Measurements from ENCODE around the gene EIF4EBP3. TPM values are rescaled to one million over a fixed set of nuclear protein-coding genes. Genes with fewer than 3 reads are reported as not detected.

EIF4EBP3 gene
- total and polyA plus RNA-seq, 2 of the 4 experiments (the other 2 are of a cell fraction), result 0.36 to 2.1 TPM

DNA sequence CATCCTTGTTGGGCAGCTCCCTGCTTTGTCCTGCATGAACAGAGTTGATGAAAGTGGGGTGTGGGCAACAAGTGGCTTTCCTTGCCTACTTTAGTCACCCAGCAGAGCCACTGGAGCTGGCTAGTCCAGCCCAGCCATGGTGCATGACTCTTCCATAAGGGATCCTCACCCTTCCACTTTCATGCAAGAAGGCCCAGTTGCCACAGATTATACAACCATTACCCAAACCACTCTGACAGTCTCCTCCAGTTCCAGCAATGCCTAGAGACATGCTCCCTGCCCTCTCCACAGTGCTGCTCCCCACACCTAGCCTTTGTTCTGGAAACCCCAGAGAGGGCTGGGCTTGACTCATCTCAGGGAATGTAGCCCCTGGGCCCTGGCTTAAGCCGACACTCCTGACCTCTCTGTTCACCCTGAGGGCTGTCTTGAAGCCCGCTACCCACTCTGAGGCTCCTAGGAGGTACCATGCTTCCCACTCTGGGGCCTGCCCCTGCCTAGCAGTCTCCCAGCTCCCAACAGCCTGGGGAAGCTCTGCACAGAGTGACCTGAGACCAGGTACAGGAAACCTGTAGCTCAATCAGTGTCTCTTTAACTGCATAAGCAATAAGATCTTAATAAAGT is 21.1 kb downstream of the EIF4EBP3 start:
- H3K18ac ChIP-seq (ENCODE audit: low read depth, low read length), result no peak overlapping the region
- H2BK20ac ChIP-seq (ENCODE audit: low read depth, low read length), result no peak overlapping the region
- no peak overlapping the region for H3K4ac ChIP-seq (ENCODE audit: low read depth, low read length)
- WGBS, 2 experiments (ENCODE audit: extremely low coverage in 2 of 2, insufficient read length in 1 of 2), result no CpG with 5 or more reads among the region's 2 CpGs
- no peak overlapping the region for H2BK120ac ChIP-seq (ENCODE audit: low read depth, low read length)
- dilution Hi-C loops (cut with HindIII; ENCODE audit: low sequenced_read_pairs, unreplicated experiment), result no loop called here
- H4K5ac ChIP-seq (ENCODE audit: low read depth, low read length), result no peak overlapping the region
- no peak overlapping the region for H2BK5ac ChIP-seq (ENCODE audit: low read depth, low read length, poor library complexity, severe bottlenecking)
- H3K4me2 ChIP-seq (ENCODE audit: low read depth, low read length), result no peak overlapping the region
- no peak overlapping the region for H2AK5ac ChIP-seq (ENCODE audit: low read depth, low read length)
- DNase-seq (no peak), ATAC-seq (ENCODE audit: low read depth) (no peak)
- H3K9ac ChIP-seq (ENCODE audit: low read depth, low read length), result no peak overlapping the region
- no peak overlapping the region for H4K8ac ChIP-seq (ENCODE audit: low read depth in 2 of 2, low read length in 2 of 2)
- H2AFZ ChIP-seq (replicated peaks; ENCODE audit: low read length, poor library complexity), result peak overlapping the region; percentile 46
- CTCF ChIA-PET, result no interaction called here
- in situ Hi-C loops (cut with MboI; ENCODE audit: low sequenced_read_pairs), result no loop called here
- no peak overlapping the region for H2BK15ac ChIP-seq (ENCODE audit: low read depth, low read length)
- H3K4me3 ChIP-seq (ENCODE audit: insufficient read depth, low read depth, low read length), result no peak overlapping the region
- intact Hi-C loops (cut with micrococcal nuclease), result no loop called here
- no peaks in the 10 kb centered on the region for H3K9me3 ChIP-seq (ENCODE audit: control insufficient read depth, insufficient read depth, low read length)
- no TSS peak for BruUV-seq (replicated peaks)
- no peak overlapping the region for H2AK9ac ChIP-seq (replicated peaks; ENCODE audit: low read depth, low read length, poor library complexity)
- no peaks in the 10 kb centered on the region for H3K27me3 ChIP-seq (ENCODE audit: control insufficient read depth, insufficient read depth, low read length)
- H3K4me1 ChIP-seq (ENCODE audit: control insufficient read depth, insufficient read depth, low read length), result peaks cover 5% of the 10 kb centered on the region
- no peak overlapping the region for H3K27ac ChIP-seq (ENCODE audit: insufficient read depth, low read length)
- POLR2A ChIA-PET (ENCODE audit: unreplicated experiment), result no interaction called here
- peaks cover 17% of the 10 kb centered on the region for H3K9me1 ChIP-seq (ENCODE audit: insufficient read depth, low read length)
- no peaks in the 10 kb centered on the region for H4K20me1 ChIP-seq (ENCODE audit: insufficient read depth, low read length)
- H4K91ac ChIP-seq (ENCODE audit: insufficient read depth, low read depth, low read length), result no peak overlapping the region
- peaks cover 25% of the 10 kb centered on the region for H3K36me3 ChIP-seq (ENCODE audit: control insufficient read depth, insufficient read depth, low read length)
- H3K14ac ChIP-seq (replicated peaks; ENCODE audit: low read depth, low read length), result no peak overlapping the region
- no peak for TF ChIP-seq BHLHE40 (IDR thresholded peaks at IDR 0.05; ENCODE audit: low read depth, low read length)
- TF ChIP-seq POLR2A (IDR thresholded peaks at IDR 0.05; ENCODE audit: low read depth, low read length), result no peak
- no peak for TF ChIP-seq CEBPB (IDR thresholded peaks at IDR 0.05; ENCODE audit: low read depth, low read length)
- no peak for TF ChIP-seq RAD21 (IDR thresholded peaks at IDR 0.05; ENCODE audit: low read length)
- no peak for TF ChIP-seq MAZ (IDR thresholded peaks at IDR 0.05; ENCODE audit: borderline replicate concordance, low read depth, low read length)
- no peak for TF ChIP-seq SMC3 (IDR thresholded peaks at IDR 0.05; ENCODE audit: low read depth, low read length)
- TF ChIP-seq, protein P1, sequence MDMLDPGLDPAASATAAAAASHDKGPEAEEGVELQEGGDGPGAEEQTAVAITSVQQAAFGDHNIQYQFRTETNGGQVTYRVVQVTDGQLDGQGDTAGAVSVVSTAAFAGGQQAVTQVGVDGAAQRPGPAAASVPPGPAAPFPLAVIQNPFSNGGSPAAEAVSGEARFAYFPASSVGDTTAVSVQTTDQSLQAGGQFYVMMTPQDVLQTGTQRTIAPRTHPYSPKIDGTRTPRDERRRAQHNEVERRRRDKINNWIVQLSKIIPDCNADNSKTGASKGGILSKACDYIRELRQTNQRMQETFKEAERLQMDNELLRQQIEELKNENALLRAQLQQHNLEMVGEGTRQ (IDR thresholded peaks at IDR 0.05; ENCODE audit: low read depth, low read length), result no peak
- TF ChIP-seq FOS (IDR thresholded peaks at IDR 0.05; ENCODE audit: low read depth, low read length), result no peak
- no peak for TF ChIP-seq RFX5 (IDR thresholded peaks at IDR 0.05; ENCODE audit: low read depth, low read length)
- TF ChIP-seq, protein P2, sequence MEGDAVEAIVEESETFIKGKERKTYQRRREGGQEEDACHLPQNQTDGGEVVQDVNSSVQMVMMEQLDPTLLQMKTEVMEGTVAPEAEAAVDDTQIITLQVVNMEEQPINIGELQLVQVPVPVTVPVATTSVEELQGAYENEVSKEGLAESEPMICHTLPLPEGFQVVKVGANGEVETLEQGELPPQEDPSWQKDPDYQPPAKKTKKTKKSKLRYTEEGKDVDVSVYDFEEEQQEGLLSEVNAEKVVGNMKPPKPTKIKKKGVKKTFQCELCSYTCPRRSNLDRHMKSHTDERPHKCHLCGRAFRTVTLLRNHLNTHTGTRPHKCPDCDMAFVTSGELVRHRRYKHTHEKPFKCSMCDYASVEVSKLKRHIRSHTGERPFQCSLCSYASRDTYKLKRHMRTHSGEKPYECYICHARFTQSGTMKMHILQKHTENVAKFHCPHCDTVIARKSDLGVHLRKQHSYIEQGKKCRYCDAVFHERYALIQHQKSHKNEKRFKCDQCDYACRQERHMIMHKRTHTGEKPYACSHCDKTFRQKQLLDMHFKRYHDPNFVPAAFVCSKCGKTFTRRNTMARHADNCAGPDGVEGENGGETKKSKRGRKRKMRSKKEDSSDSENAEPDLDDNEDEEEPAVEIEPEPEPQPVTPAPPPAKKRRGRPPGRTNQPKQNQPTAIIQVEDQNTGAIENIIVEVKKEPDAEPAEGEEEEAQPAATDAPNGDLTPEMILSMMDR (conservative IDR thresholded peaks at IDR 0.05; ENCODE audit: low read depth, low read length), result no peak
- TF ChIP-seq MXI1 (IDR thresholded peaks at IDR 0.05; ENCODE audit: borderline replicate concordance, low read depth, low read length), result no peak
- no peak overlapping the region for H3K56ac ChIP-seq (ENCODE audit: extremely low read depth, insufficient read depth, low read length)
- H3K23ac ChIP-seq (ENCODE audit: low read depth, low read length), result no peak overlapping the region
- H3K79me1 ChIP-seq (ENCODE audit: low read depth in 1 of 2, low read length in 2 of 2), result peaks cover 23 to 44% of the 10 kb centered on the region in 2 experiments
